ENCODE measurements around the gene USO1. TPM values are rescaled to one million over a fixed set of nuclear protein-coding genes. Genes with fewer than 3 reads are reported as not detected.

USO1 gene
- polyA plus RNA-seq, 1 donor (not counting 4 experiments of a cell fraction or from before 2014, with no cell fraction given) = 75.4 TPM

GRCh38 chr4:75777589-75777988, 53.2 kb downstream of the USO1 start:
- H3K27ac ChIP-seq (ENCODE audit: control insufficient read depth, insufficient read depth, low read length) = no peak overlapping the region
- H3K4me2 ChIP-seq (ENCODE audit: control insufficient read depth, extremely low read depth, insufficient read depth, low read depth, low read length) = no peak overlapping the region
- FAIRE-seq (no peak), DNase-seq (ENCODE audit: low read depth, low spot score) (no peak)
- TF ChIP-seq EZH2 (IDR thresholded peaks at IDR 0.05; ENCODE audit: low read length) (no peak), CTCF (optimal IDR thresholded peaks at IDR 0.05 in 1 of 3, IDR thresholded peaks at IDR 0.05 in 1 of 3, conservative IDR thresholded peaks at IDR 0.05 in 1 of 3; ENCODE audit: extremely low read depth in 1 of 3, insufficient read depth in 2 of 3, low read length in 3 of 3) (no peak)
- H3K9me3 ChIP-seq (ENCODE audit: control insufficient read depth, low read depth, low read length) = no peaks in the 10 kb centered on the region
- H3K4me3 ChIP-seq (ENCODE audit: control insufficient read depth in 2 of 3, extremely low read depth in 1 of 3, insufficient read depth in 2 of 3, low read depth in 1 of 3, low read length in 3 of 3) = no peak overlapping the region
- H3K79me2 ChIP-seq (ENCODE audit: control insufficient read depth, insufficient read depth, low read length) = no peaks in the 10 kb centered on the region
- no peak overlapping the region for H2AFZ ChIP-seq (ENCODE audit: control insufficient read depth, low read length)
- no peaks in the 10 kb centered on the region for H3K27me3 ChIP-seq (ENCODE audit: control insufficient read depth, extremely low read depth, insufficient read depth, low read length)
- dilution Hi-C loops (cut with MboI; ENCODE audit: extremely low pct_ligation_motif_present, low sequenced_read_pairs) = no loop called here
- H3K36me3 ChIP-seq (ENCODE audit: control insufficient read depth in 2 of 2, extremely low read depth in 1 of 2, insufficient read depth in 2 of 2, low read length in 2 of 2) = peaks cover 10 to 19% of the 10 kb centered on the region in 2 experiments
- no peaks in the 10 kb centered on the region for H4K20me1 ChIP-seq (ENCODE audit: control insufficient read depth, extremely low read depth, insufficient read depth, low read length)
- no peaks in the 10 kb centered on the region for H3K9me1 ChIP-seq (ENCODE audit: control insufficient read depth, extremely low read depth, insufficient read depth, low read length)
- peaks cover 5% of the 10 kb centered on the region for H3K4me1 ChIP-seq (ENCODE audit: control insufficient read depth, extremely low read depth, insufficient read depth, low read length)
- H3K9ac ChIP-seq (ENCODE audit: control insufficient read depth, extremely low read depth, insufficient read depth, low read length) = no peak overlapping the region

GRCh38 chr4:75779105-75779757, 54.9 kb downstream of the USO1 start:
- dilution Hi-C loops (cut with MboI; ENCODE audit: extremely low pct_ligation_motif_present, low sequenced_read_pairs) = no loop called here
- no peak overlapping the region for H3K4me2 ChIP-seq (ENCODE audit: control insufficient read depth, extremely low read depth, insufficient read depth, low read depth, low read length)
- no peak overlapping the region for H3K9ac ChIP-seq (ENCODE audit: control insufficient read depth, extremely low read depth, insufficient read depth, low read length)
- no peak for DNase-seq (ENCODE audit: low read depth, low spot score)
- H3K36me3 ChIP-seq (ENCODE audit: control insufficient read depth in 2 of 2, extremely low read depth in 1 of 2, insufficient read depth in 2 of 2, low read length in 2 of 2) = peaks cover 12 to 19% of the 10 kb centered on the region in 2 experiments
- H3K79me2 ChIP-seq (ENCODE audit: control insufficient read depth, insufficient read depth, low read length) = no peaks in the 10 kb centered on the region
- no peaks in the 10 kb centered on the region for H4K20me1 ChIP-seq (ENCODE audit: control insufficient read depth, extremely low read depth, insufficient read depth, low read length)
- H3K4me3 ChIP-seq (ENCODE audit: control insufficient read depth in 2 of 3, extremely low read depth in 1 of 3, insufficient read depth in 2 of 3, low read depth in 1 of 3, low read length in 3 of 3) = no peak overlapping the region
- no peaks in the 10 kb centered on the region for H3K9me3 ChIP-seq (ENCODE audit: control insufficient read depth, low read depth, low read length)
- no peaks in the 10 kb centered on the region for H3K9me1 ChIP-seq (ENCODE audit: control insufficient read depth, extremely low read depth, insufficient read depth, low read length)
- no peaks in the 10 kb centered on the region for H3K27me3 ChIP-seq (ENCODE audit: control insufficient read depth, extremely low read depth, insufficient read depth, low read length)
- H2AFZ ChIP-seq (ENCODE audit: control insufficient read depth, low read length) = no peak overlapping the region
- TF ChIP-seq CTCF (optimal IDR thresholded peaks at IDR 0.05 in 1 of 3, IDR thresholded peaks at IDR 0.05 in 1 of 3, conservative IDR thresholded peaks at IDR 0.05 in 1 of 3; ENCODE audit: extremely low read depth in 1 of 3, insufficient read depth in 2 of 3, low read length in 3 of 3) (no peak), EZH2 (IDR thresholded peaks at IDR 0.05; ENCODE audit: low read length) (no peak)
- no peak overlapping the region for H3K27ac ChIP-seq (ENCODE audit: control insufficient read depth, insufficient read depth, low read length)
- H3K4me1 ChIP-seq (ENCODE audit: control insufficient read depth, extremely low read depth, insufficient read depth, low read length) = peaks cover 5% of the 10 kb centered on the region
- no peak for FAIRE-seq
